NT2/D1 (cell line): ENCODE measurements around the gene RPS8.

Experiments
- SUZ12 ChIP-seq: IDR thresholded peaks from 2 replicates; pipeline ENCODE4 v1.6.1; 2011; ENCODE audit not compliant: insufficient read length, insufficient read depth; ENCODE audit errors: extremely low read depth
- ZNF274 ChIP-seq: IDR thresholded peaks from 2 replicates; pipeline ENCODE4 v1.6.1; 2011; ENCODE audit warnings: mild to moderate bottlenecking, low read depth, low read length

DNA sequence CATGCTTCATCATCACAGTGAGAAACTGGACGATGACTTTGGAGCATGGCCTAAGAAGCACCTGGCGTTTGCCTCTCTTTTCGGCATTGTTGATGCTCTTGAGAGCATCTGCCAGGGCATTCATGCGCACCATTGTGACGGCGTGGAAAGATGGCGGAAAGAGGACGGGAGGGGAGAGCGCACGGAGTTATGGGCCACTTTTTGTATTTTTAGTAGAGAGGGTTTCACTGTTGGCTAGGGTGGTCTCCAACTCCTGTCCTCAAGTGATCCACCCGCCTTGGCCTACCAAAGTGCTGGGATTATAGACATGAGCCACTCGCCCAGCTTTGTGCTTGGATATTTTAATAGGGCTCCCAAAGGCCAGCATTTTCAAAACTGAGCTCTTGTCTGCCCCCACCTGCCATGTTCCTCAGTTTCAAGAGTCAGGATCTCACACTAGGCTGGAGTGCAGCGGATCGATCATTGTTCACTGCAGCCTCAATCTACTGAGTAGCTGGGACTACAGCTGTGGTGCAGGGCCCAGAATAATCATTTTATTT lies 5.3 kb downstream of the RPS8 start:
- TF ChIP-seq ZNF274 (no peak), SUZ12 (no peak)
